Activated CD8-positive, alpha-beta memory T cell treated with anti-CD3 and anti-CD28 coated beads, Interleukin-2, amount 50 U/mL, for 24 hours (primary cell): Measurements from ENCODE around the gene SMC5.
"Not testable (repeated sequence)": the region's sequence is repeated elsewhere in the genome, so short reads cannot be mapped to it uniquely, and the experiment has no call there.

Experiments
- DNase-seq: peaks from one replicate; pipeline ENCODE4 v3.0.0-alpha.2; 2020; ENCODE audit errors: extremely low read depth

SMC5 gene

GRCh38 chr9:70263421-70263820 lies 4.6 kb downstream of the SMC5 start:
- no peak for DNase-seq

GRCh38 chr9:70278305-70278704 lies 19.5 kb downstream of the SMC5 start:
- DNase-seq = no peak

- no peak for DNase-seq
Observed at GRCh38 chr9:70283848-70284247, 25.1 kb downstream of the SMC5 start.

GRCh38 chr9:70285246-70285645 lies 26.5 kb downstream of the SMC5 start:
- DNase-seq = no peak

GRCh38 chr9:70285981-70286598 lies 27.3 kb downstream of the SMC5 start:
- DNase-seq = no peak

- DNase-seq = no peak
Observed at GRCh38 chr9:70290626-70291025, 31.8 kb downstream of the SMC5 start.

- DNase-seq = no peak
Observed at GRCh38 chr9:70291446-70291845, 32.7 kb downstream of the SMC5 start.

- DNase-seq = no peak
Observed at GRCh38 chr9:70292253-70292652, 33.5 kb downstream of the SMC5 start.

GRCh38 chr9:70293214-70293613 lies 34.4 kb downstream of the SMC5 start:
- no peak for DNase-seq

GRCh38 chr9:70297141-70297540 lies 38.4 kb downstream of the SMC5 start:
- DNase-seq = no peak

GRCh38 chr9:70298245-70298771 lies 39.5 kb downstream of the SMC5 start:
- DNase-seq = no peak

- DNase-seq = no peak
Observed at GRCh38 chr9:70303268-70303667, 44.5 kb downstream of the SMC5 start.

GRCh38 chr9:70304810-70305209 lies 46.0 kb downstream of the SMC5 start:
- DNase-seq = no peak

- no peak for DNase-seq
Observed at GRCh38 chr9:70315389-70315788, 56.6 kb downstream of the SMC5 start.

- no peak for DNase-seq
Observed at GRCh38 chr9:70318002-70318401, 59.2 kb downstream of the SMC5 start.

- no peak for DNase-seq
Observed at GRCh38 chr9:70322096-70322495, 63.3 kb downstream of the SMC5 start.

GRCh38 chr9:70324963-70325362 lies 66.2 kb downstream of the SMC5 start:
- no peak for DNase-seq

- not testable (repeated sequence) for DNase-seq
Observed at GRCh38 chr9:70328625-70329024, 69.8 kb downstream of the SMC5 start.

- no peak for DNase-seq
Observed at GRCh38 chr9:70340572-70340971, 81.8 kb downstream of the SMC5 start.

GRCh38 chr9:70347046-70347445 lies 88.3 kb downstream of the SMC5 start:
- no peak for DNase-seq

- DNase-seq = no peak
Observed at GRCh38 chr9:70352356-70352755, 93.6 kb downstream of the SMC5 start.

- no peak for DNase-seq
Observed at GRCh38 chr9:70352802-70353201, 94.0 kb downstream of the SMC5 start.

GRCh38 chr9:70355801-70356200 lies 97.0 kb downstream of the SMC5 start:
- no peak for DNase-seq

- no peak for DNase-seq
Observed at GRCh38 chr9:70362952-70363351, 104.2 kb downstream of the SMC5 start.
